GM18502 (cell line): ENCODE measurements around the gene IL20.

Experiments
- ATAC-seq: cut with Tn5 transposase; IDR thresholded peaks from one replicate; pipeline ENCODE4 v1.9.1; 2021; ENCODE audit warnings: mild to moderate bottlenecking; ENCODE audit not compliant: unreplicated experiment, poor library complexity

Gene IL20

DNA sequence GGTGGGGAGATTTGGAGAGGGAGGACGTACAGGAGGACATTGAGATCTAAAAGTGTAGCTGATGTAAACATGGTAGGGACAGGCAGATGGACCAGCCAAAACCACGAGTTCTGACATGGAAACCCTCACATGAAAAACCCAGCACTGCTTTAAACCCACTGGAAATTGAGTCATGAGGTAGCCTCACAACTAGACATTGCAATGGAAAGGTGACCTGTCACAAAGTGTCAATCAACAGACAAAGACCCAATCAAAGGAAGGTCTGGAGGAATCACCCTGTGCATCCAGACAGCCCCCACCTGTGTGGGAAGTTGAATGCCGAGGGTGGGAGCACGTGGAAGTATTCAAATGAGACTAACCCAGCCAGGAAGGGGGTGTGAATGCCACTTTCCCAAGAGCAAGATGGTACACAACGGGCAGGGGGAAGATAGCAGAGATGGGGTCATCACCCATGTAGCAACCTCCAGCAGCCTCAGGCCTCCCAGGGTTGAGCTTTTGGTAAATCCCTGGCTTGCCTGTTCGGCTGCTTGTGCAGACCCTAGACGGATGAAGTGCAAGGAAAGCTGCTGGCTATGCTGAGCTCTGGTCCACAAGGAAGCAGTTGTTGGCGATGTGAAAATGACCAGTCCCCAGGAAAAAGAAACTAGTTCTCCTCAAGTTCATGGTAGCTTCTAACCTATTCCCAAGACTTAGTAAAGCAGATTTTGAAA lies 50.7 kb downstream of the IL20 start:
- no peak for ATAC-seq

DNA sequence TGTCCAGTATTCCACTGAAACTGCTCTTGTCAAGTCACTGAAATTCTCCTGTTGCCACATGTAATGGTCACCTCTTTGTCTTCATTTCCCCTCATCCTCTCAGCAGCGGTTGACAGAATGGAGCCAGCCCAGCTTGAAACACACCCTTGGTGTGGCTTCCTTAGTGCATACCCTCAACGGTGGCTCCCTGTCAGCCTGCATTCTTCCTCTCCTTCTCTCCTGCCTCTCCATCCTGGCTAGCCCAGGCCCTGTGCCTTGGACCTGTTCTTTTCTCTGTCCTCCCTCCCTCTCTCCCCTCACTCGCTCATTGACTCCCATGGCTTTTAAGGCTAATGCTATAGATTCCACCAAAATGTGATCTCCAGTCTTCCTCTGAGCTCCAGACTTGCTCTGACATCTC lies 52.7 kb downstream of the IL20 start:
- no peak for ATAC-seq
